AG04449 (cell line): ENCODE results near the gene NR4A2.
A peak's percentile ranks its signal among the peaks of the same experiment; 100 is the strongest.

Experiments used
- CTCF ChIA-PET: fragments of 350-600 bp; formaldehyde crosslinking; extraction: SDS; loops from one replicate; lab custom pipeline; 2021; ENCODE audit warnings: antibody characterized with exemption; lab: Yijun Ruan, JAX
- POLR2A ChIA-PET: fragments of 400-600, 350-600 bp; formaldehyde crosslinking; extraction: SDS; loops from one replicate; lab custom pipeline; 2020; ENCODE audit warnings: antibody characterized with exemption, inconsistent platforms; lab: Yijun Ruan, JAX
- DNase-seq: peaks from one replicate; pipeline ENCODE4 v3.0.0-alpha.2; 2010; ENCODE audit warnings: low read depth, low spot score
- H3K4me3 ChIP-seq: 2 replicates; pipeline ENCODE4 v1.5.1; 2011; ENCODE audit warnings: low read depth, mild to moderate bottlenecking, control low read depth, low read length
- TF ChIP-seq, protein P1 (sequence below): IDR thresholded peaks from one replicate; pipeline ENCODE4 v1.5.1; 2011; ENCODE audit warnings: mild to moderate bottlenecking, moderate library complexity, low read length, control low read depth, inconsistent platforms; ENCODE audit not compliant: insufficient read depth; ENCODE audit errors: missing control alignments

NR4A2 gene

DNA sequence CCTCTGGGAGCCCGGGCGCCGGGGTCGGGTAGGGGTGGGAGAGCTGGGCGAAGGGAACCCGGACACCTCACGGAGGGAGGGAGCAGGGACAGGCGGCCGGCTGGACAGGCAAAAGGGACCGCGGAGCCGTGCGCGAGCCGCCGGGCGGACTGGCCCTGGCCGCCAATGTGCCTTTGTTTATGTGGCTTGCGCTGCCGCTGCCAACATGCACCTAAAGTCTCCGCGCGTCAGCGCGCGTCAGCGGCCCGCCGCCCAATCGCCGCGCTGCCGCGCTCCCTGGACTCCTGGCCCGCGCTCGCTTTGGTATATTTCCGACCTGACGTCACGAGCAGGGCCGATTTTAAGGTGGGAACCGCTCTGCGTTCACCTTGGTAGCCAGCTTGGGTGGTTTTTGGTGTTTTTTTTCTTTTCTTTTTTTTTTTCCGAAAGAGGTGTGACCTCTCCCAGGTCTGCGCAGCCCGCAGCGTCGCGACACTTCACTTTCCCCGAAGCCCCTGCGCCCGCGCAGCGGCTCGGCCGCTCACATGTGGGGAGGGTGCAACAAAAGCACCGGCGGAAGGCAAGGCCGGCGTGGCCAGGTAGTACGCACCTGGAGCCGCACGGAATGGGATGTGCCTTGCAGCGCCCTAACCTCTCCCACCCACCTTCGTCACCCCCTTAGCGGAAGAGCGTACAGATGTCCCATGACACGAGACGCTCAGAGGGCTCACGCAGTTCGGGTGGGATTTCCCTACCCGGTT, at the start of gene NR4A2:
TSS of gene NR4A2 (minus strand) at position 188 of the 740 bp plus-strand sequence. CDS start 2,535 bp downstream, outside the sequence.
- TF ChIP-seq, protein P1, sequence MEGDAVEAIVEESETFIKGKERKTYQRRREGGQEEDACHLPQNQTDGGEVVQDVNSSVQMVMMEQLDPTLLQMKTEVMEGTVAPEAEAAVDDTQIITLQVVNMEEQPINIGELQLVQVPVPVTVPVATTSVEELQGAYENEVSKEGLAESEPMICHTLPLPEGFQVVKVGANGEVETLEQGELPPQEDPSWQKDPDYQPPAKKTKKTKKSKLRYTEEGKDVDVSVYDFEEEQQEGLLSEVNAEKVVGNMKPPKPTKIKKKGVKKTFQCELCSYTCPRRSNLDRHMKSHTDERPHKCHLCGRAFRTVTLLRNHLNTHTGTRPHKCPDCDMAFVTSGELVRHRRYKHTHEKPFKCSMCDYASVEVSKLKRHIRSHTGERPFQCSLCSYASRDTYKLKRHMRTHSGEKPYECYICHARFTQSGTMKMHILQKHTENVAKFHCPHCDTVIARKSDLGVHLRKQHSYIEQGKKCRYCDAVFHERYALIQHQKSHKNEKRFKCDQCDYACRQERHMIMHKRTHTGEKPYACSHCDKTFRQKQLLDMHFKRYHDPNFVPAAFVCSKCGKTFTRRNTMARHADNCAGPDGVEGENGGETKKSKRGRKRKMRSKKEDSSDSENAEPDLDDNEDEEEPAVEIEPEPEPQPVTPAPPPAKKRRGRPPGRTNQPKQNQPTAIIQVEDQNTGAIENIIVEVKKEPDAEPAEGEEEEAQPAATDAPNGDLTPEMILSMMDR: no peak
- DNase-seq: no peak
- H3K4me3 ChIP-seq: peak within 1 kb of the TSS; percentile 74
- CTCF ChIA-PET: interaction anchor here (0.6 to 3.3 kb wide), 2 partner anchors 255 to 848 kb away, joined by 3 to 75 read pairs; no protein-coding TSS in a partner anchor
- POLR2A ChIA-PET: no interaction called here

DNA sequence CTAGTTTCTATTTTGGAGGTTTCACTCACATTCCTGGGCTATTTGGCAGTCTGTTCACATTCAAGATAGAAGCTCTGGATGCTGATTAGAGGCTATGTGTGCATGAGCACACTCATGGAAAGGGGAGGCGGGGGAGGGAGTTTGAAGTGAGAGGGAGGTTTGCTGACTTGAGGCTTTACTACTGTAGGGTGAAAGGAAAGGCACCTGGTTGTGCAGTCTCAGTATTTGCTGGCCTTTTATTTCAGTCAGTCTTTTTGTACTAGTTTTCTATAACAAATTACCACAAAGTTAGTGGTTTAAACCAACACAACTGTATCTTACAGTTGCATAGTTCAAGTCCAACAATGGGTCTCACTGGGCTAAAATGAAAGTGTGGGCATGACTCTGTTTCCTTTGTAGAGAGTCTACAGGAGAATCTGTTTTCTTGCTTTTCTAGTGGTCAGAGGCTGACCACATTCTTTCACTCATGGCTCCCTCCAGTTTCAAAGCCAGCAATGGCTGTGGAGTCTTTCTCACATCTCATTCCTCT, 47.7 kb upstream of the NR4A2 start:
- TF ChIP-seq, protein P1: no peak
- H3K4me3 ChIP-seq: no peak overlapping the region
- ChIA-PET POLR2A (no interaction called here), CTCF (no interaction called here)
- DNase-seq: no peak

DNA sequence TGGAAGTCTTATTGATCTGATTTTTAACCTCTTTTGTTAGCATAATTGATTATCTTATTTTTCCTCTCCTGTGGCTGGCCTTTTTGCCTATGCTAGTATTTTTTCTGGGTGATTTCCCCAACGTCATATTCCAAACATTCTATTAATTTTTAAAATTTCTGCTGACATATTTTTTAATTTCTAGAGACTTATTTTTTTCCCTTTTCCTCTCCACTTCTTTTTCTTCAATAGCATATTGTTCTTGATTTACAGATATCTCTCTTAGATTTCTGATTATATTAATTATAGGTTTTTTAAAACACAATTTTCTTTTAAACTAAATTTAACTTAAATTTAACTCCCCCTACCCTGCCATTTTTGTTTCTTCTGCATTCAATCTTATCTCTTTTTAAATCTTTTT, 47.2 kb upstream of the NR4A2 start:
- H3K4me3 ChIP-seq: no peak overlapping the region
- CTCF ChIA-PET: no interaction called here
- TF ChIP-seq, protein P1: no peak
- POLR2A ChIA-PET: no interaction called here
- DNase-seq: no peak

DNA sequence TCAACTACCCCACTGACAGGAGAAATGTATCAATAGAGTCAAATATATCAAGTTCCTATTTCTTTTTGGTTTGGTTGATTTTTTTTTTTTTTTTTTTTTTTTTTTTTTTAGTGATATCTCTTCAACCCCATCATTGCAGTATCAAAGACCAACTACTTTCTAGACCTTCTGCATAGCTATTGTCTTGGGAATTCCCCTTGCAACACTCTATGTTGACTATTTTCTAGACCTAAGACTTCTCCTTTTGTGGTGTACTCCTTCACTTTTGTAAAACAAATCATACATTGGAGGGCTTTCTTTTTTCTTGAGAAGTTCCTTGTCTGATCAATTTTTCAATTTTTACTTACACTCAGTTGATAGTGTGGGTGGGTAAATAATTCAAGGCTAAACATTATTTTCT, 46.5 kb upstream of the NR4A2 start:
- CTCF ChIA-PET: no interaction called here
- no peak overlapping the region for H3K4me3 ChIP-seq
- POLR2A ChIA-PET: no interaction called here
- no peak for DNase-seq
- TF ChIP-seq, protein P1: no peak

DNA sequence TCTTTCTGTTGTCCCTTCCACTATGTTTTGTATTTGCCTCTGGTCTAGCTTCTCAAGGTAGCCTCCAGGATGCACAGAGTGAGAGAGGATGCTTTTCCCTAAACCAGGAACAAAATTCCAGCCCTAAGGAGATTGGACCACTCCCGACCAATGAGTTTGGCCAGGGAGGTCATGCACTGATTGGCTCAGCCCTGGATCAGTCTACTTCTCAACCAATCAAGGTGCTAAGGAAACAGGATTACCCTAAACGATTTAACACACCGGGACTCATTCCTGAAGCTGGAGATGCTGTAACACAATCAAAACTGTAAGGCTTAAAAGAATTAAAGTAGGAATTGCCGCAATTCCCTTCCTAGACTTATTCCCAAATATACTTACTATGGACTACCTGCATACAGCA, 34.2 kb upstream of the NR4A2 start:
- CTCF ChIA-PET: no interaction called here
- no peak for DNase-seq
- TF ChIP-seq, protein P1: no peak
- no peak overlapping the region for H3K4me3 ChIP-seq
- POLR2A ChIA-PET: no interaction called here

DNA sequence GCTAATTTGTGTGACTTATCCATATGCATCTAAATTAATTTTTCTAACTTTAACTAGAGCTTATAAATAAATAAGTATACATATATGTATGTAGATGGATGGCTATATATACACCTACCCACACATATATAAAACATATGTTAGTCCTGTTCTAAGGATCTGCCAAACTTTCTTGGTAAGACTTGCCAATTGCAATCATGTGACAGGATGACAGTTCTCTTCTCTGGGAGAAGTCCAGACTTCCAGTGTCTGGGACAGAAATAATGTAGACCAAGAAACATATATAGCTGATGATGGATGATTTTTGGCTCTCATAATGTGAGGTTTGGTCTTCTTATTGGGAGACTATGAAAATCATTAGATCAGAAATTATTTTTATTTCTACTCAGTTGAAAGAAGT, 30.6 kb upstream of the NR4A2 start:
- ChIA-PET CTCF (no interaction called here), POLR2A (no interaction called here)
- TF ChIP-seq, protein P1: no peak
- no peak overlapping the region for H3K4me3 ChIP-seq
- no peak for DNase-seq
